Measurements from ENCODE around the gene LRFN3. TPM values are rescaled to one million over a fixed set of nuclear protein-coding genes. Genes with fewer than 3 reads are reported as not detected.
A peak's percentile ranks its signal among the peaks of the same experiment; 100 is the strongest.

Gene LRFN3
- total RNA-seq, 6 donors from 2014 or later, result 6.3 to 17.2 (median 11.8) TPM

DNA sequence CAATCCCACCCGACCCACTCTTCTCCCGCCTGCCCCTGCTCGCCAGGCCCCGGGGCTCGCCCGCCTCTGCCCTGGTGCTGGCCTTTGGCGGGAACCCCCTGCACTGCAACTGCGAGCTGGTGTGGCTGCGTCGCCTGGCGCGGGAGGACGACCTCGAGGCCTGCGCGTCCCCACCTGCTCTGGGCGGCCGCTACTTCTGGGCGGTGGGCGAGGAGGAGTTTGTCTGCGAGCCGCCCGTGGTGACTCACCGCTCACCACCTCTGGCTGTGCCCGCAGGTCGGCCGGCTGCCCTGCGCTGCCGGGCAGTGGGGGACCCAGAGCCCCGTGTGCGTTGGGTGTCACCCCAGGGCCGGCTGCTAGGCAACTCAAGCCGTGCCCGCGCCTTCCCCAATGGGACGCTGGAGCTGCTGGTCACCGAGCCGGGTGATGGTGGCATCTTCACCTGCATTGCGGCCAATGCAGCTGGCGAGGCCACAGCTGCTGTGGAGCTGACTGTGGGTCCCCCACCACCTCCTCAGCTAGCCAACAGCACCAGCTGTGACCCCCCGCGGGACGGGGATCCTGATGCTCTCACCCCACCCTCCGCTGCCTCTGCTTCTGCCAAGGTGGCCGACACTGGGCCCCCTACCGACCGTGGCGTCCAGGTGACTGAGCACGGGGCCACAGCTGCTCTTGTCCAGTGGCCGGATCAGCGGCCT, 4.1 kb downstream of the LRFN3 start:
- WGBS, 2 donors, result 93 to 94% methylated on average over 25 to 47 of the region's 51 CpGs
- TF ChIP-seq POLR2A (IDR thresholded peaks at IDR 0.05) (no peak), POLR2AphosphoS5 (IDR thresholded peaks at IDR 0.05) (no peak), EP300 (IDR thresholded peaks at IDR 0.05) (no peak)
- TF ChIP-seq, protein P1, sequence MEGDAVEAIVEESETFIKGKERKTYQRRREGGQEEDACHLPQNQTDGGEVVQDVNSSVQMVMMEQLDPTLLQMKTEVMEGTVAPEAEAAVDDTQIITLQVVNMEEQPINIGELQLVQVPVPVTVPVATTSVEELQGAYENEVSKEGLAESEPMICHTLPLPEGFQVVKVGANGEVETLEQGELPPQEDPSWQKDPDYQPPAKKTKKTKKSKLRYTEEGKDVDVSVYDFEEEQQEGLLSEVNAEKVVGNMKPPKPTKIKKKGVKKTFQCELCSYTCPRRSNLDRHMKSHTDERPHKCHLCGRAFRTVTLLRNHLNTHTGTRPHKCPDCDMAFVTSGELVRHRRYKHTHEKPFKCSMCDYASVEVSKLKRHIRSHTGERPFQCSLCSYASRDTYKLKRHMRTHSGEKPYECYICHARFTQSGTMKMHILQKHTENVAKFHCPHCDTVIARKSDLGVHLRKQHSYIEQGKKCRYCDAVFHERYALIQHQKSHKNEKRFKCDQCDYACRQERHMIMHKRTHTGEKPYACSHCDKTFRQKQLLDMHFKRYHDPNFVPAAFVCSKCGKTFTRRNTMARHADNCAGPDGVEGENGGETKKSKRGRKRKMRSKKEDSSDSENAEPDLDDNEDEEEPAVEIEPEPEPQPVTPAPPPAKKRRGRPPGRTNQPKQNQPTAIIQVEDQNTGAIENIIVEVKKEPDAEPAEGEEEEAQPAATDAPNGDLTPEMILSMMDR (IDR thresholded peaks at IDR 0.05), result no peak
- H3K4me1 ChIP-seq, result peaks cover 5 to 36% (median 27%) of the 10 kb centered on the region in 4 donors
- peaks cover 2 to 37% (median 17%) of the 10 kb centered on the region in 4 donors for H3K36me3 ChIP-seq
- H3K9me3 ChIP-seq, result no peaks in the 10 kb centered on the region
- H3K27ac ChIP-seq, result no peak overlapping the region
- H3K27me3 ChIP-seq, result no peaks in the 10 kb centered on the region
- DNase-seq (peak in 1 of 2 donors; percentile 81), ATAC-seq (ENCODE audit: low FRiP score in 2 of 2) (no peak)
- no peak overlapping the region for H3K4me3 ChIP-seq

DNA sequence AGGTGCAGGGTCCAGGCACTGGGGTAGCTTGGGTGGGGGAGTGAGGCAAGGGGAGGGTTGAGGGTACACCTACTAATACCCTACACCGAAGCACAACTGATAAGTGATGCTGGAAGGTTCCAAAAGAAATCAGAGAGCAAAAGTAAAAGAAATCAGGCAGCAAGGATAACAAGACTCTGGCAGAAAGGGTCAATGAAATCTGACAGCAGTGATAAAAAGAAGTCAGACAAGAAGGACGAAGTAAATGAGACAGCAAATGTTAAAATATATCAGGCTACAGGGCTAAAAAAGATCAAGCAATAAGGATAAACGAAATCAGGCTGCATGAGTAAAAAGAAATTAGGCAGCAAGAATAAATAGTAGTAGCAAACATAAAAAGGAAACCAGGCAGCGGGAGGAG, 4.7 kb downstream of the LRFN3 start:
- Histone ChIP-seq H3K27me3 (no peaks in the 10 kb centered on the region), H3K27ac (no peak overlapping the region), H3K36me3 (peaks cover 2 to 40% (median 18%) of the 10 kb centered on the region in 4 donors), H3K4me3 (no peak overlapping the region), H3K4me1 (peaks cover 0 to 30% (median 21%) of the 10 kb centered on the region in 4 donors), H3K9me3 (no peaks in the 10 kb centered on the region)
- DNase-seq (no peak), ATAC-seq (ENCODE audit: low FRiP score in 2 of 2) (no peak)
- TF ChIP-seq EP300 (IDR thresholded peaks at IDR 0.05), result no peak
- TF ChIP-seq POLR2AphosphoS5 (IDR thresholded peaks at IDR 0.05), result no peak
- TF ChIP-seq, protein P1 (IDR thresholded peaks at IDR 0.05), result no peak
- no peak for TF ChIP-seq POLR2A (IDR thresholded peaks at IDR 0.05)
- WGBS, 2 donors, result 66 to 68% methylated on average over 4 of the region's 4 CpGs

DNA sequence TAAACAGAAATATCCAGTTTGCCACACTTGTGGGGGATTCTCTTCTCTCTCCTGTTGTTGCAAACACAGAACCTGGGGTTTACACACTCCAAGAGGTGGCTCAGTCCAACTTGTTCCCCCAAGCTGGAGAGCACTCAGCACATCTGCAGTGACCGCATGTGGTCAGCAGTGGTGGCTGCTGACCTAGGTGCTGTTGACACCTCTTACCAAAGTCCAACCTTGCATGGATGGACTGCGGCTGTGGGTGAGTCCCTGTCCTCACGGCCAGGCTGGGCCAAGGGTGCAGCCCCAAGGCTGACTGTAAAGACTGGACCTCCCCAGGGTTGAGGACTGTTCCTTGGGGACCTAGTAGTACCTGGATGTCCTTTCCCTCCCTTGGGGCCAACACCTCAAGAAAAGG, 6.1 kb downstream of the LRFN3 start:
- TF ChIP-seq, protein P1 (IDR thresholded peaks at IDR 0.05), result no peak
- TF ChIP-seq POLR2A (IDR thresholded peaks at IDR 0.05), result no peak
- no peak for TF ChIP-seq POLR2AphosphoS5 (IDR thresholded peaks at IDR 0.05)
- TF ChIP-seq EP300 (IDR thresholded peaks at IDR 0.05), result no peak
- Histone ChIP-seq H3K4me3 (no peak overlapping the region), H3K27me3 (no peaks in the 10 kb centered on the region), H3K36me3 (peaks cover 2 to 40% (median 18%) of the 10 kb centered on the region in 4 donors), H3K27ac (no peak overlapping the region), H3K9me3 (no peaks in the 10 kb centered on the region), H3K4me1 (peaks cover 0 to 18% (median 11%) of the 10 kb centered on the region in 4 donors)
- ATAC-seq (ENCODE audit: low FRiP score in 2 of 2) (no peak), DNase-seq (no peak)
- 89% methylated on average over 3 of the region's 3 CpGs; no CpG with 5 or more reads in 1 of the 2 donors for WGBS, 2 donors

DNA sequence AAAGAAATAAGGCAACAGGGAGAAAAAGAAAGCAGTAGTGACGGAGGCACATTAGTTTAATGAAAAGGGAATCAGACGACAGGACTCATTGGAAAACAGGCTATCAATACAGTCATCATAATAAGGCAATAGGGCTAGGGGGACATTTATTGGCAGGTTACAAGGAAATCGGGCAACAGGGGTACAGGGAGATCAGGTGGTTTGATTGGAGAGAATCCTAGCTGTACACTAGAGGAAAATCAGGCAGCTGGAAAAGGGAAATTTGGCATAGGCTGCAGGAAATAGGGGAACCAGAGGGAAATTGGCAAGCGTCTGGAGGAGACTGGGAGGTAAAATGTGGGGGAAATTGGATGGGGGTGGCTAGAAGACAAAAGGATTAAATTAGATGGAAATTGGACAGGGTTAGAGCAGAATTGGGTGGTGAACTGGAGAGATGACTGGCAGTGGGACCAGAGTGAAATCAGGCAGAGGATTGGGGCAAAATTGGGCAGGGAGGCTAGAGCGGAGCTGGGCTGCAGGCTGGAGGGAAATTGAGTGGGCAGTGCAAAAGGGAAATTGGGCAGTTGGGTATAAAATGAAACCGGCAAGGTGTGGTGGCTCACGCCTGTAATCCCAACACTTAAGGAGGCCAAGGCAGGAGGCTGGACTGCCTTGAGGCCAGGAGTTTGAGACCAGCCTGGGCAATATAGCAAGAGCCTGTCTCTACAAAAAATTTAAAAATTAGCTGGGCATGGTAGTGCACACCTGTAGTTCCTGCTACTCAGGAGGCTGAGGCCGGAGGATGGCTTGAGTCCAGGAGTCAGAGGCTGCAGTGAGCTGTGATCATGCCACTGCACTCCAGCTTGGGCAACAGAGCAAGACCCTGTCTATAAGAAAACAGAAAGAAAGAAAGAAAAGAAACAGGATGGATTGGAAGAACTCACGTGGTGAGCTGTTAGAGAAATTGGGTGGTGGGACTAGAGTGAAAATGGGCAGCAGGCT, 7.4 kb downstream of the LRFN3 start:
- Histone ChIP-seq H3K27me3 (no peaks in the 10 kb centered on the region), H3K36me3 (peaks cover 2 to 40% (median 18%) of the 10 kb centered on the region in 4 donors), H3K9me3 (no peaks in the 10 kb centered on the region), H3K27ac (no peak overlapping the region), H3K4me1 (peaks cover 0 to 9% (median 0%) of the 10 kb centered on the region in 4 donors), H3K4me3 (no peak overlapping the region)
- WGBS, 2 donors, result 84 to 86% methylated on average over 9 of the region's 9 CpGs
- TF ChIP-seq POLR2AphosphoS5 (IDR thresholded peaks at IDR 0.05) (no peak), EP300 (IDR thresholded peaks at IDR 0.05) (no peak), POLR2A (IDR thresholded peaks at IDR 0.05) (no peak)
- TF ChIP-seq, protein P1 (IDR thresholded peaks at IDR 0.05), result no peak
- ATAC-seq (ENCODE audit: low FRiP score in 2 of 2), result no peak
- no peak for DNase-seq
